Peyer's patch (tissue), 4 donors: ENCODE data around the gene RDH13. TPM values are rescaled to one million over a fixed set of nuclear protein-coding genes. Genes with fewer than 3 reads are reported as not detected.
"Not testable (repeated sequence)": the region's sequence is repeated elsewhere in the genome, so short reads cannot be mapped to it uniquely, and the experiment has no call there.

Experiments used
- DNase-seq, 3 donors: peaks; one replicate each; pipeline ENCODE4 v3.0.0-alpha.2; 2017 to 2019
- H3K27ac ChIP-seq, 4 donors: fragments of 200-600 bp; sonication (generic); one replicate each; pipeline ENCODE4 v1.5.1; 2016 to 2019
- H3K27me3 ChIP-seq, 2 donors: fragments of 200-600 bp; sonication (generic); one replicate each; pipeline ENCODE4 v1.5.1; 2019
- H3K36me3 ChIP-seq, 3 donors: fragments of 200-600 bp; sonication (generic); one replicate each; pipeline ENCODE4 v1.5.1; 2016 to 2019
- H3K4me1 ChIP-seq, 4 donors: fragments of 200-600 bp; sonication (generic); one replicate each; pipeline ENCODE4 v1.5.1; 2016 to 2019
- H3K4me3 ChIP-seq, 4 donors: fragments of 200-600 bp; sonication (generic); 1 replicate in 3 of 4; 2 replicates in 1 of 4; pipeline ENCODE4 v1.5.1; 2016 to 2019; ENCODE audit warnings: mild to moderate bottlenecking in 1 of 4
- H3K9me3 ChIP-seq, 4 donors: fragments of 200-600 bp; sonication (generic); one replicate each; pipeline ENCODE4 v1.5.1; 2016 to 2019; ENCODE audit warnings: mild to moderate bottlenecking in 1 of 4
- POLR2A ChIP-seq, 2 donors: fragments of 450-650 bp; IDR thresholded peaks; one replicate each; pipeline ENCODE4 v1.5.1; 2017; ENCODE audit warnings: antibody characterized with exemption in 2 of 2, mild to moderate bottlenecking in 2 of 2, moderate library complexity in 2 of 2
- total RNA-seq, 4 donors: library from RNA; depleted of rRNA; stranded (reverse); fragments of >200 nt; gene quantifications; one replicate each; pipeline ENCODE4 v1.1.0, GENCODE V29; 2016
- TF ChIP-seq, protein P1 (sequence below), 6 experiments: fragments of 450-650 bp in 4 of 6; fragments of 200-600 bp in 2 of 6; sonication (generic) in 1 of 6; IDR thresholded peaks; one replicate each; pipeline ENCODE4 v1.5.1; 2017 to 2019; ENCODE audit warnings: antibody characterized with exemption in 6 of 6, mild to moderate bottlenecking in 3 of 6, moderate library complexity in 1 of 6

Gene RDH13
- total RNA-seq, 4 donors from 2014 or later: 21.5 to 84.2 (median 49.0) TPM

DNA sequence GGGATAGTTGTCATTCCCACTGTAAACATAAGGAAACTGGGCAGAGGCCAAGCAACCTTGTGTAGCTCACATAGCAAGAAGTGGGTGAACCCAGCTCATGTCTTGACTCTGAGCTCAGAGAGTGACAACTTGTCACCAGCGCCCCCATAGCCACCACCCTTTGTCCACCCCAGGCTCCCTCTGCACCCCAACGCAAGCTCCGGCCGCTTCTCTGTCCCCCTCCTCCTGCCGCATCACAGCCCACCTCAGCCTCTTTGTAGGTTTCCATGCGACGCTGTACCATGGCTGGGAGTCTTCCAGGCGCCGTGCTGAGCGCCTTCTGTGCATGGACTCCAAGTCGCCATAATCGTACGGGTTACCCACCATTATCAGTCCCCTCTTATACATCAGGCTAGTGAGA, 28.2 kb downstream of the RDH13 start:
- no peaks in the 10 kb centered on the region for H3K27me3 ChIP-seq
- no peaks in the 10 kb centered on the region for H3K9me3 ChIP-seq
- H3K4me3 ChIP-seq: no peak overlapping the region
- TF ChIP-seq, protein P1, sequence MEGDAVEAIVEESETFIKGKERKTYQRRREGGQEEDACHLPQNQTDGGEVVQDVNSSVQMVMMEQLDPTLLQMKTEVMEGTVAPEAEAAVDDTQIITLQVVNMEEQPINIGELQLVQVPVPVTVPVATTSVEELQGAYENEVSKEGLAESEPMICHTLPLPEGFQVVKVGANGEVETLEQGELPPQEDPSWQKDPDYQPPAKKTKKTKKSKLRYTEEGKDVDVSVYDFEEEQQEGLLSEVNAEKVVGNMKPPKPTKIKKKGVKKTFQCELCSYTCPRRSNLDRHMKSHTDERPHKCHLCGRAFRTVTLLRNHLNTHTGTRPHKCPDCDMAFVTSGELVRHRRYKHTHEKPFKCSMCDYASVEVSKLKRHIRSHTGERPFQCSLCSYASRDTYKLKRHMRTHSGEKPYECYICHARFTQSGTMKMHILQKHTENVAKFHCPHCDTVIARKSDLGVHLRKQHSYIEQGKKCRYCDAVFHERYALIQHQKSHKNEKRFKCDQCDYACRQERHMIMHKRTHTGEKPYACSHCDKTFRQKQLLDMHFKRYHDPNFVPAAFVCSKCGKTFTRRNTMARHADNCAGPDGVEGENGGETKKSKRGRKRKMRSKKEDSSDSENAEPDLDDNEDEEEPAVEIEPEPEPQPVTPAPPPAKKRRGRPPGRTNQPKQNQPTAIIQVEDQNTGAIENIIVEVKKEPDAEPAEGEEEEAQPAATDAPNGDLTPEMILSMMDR (IDR thresholded peaks at IDR 0.05): no peak
- no peak for TF ChIP-seq POLR2A (IDR thresholded peaks at IDR 0.05)
- no peaks in the 10 kb centered on the region for H3K4me1 ChIP-seq
- no peaks in the 10 kb centered on the region for H3K36me3 ChIP-seq
- no peak for DNase-seq
- no peak overlapping the region for H3K27ac ChIP-seq

DNA sequence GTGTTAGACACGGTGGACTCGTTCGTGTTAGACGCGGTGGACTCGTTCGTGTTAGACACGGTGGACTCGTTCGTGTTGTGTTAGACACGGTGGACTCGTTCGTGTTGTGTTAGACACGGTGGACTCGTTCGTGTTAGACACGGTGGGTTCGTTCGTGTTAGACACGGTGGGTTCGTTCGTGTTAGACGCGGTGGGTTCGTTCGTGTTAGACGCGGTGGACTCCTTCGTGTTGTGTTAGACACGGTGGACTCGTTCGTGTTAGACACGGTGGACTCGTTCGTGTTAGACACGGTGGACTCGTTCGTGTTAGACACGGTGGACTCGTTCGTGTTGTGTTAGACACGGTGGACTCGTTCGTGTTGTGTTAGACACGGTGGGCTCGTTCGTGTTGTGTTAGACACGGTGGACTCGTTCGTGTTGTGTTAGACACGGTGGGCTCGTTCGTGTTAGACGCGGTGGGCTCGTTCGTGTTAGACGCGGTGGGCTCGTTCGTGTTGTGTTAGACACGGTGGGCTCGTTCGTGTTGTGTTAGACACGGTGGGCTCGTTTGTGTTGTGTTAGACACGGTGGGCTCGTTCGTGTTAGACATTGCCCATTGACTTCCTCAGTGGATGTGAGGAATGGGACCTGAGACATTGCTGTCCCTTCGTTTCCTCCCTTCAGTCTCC, 29.8 kb downstream of the RDH13 start:
- not testable (repeated sequence) for H3K9me3 ChIP-seq, H3K4me3 ChIP-seq, H3K27me3 ChIP-seq

DNA sequence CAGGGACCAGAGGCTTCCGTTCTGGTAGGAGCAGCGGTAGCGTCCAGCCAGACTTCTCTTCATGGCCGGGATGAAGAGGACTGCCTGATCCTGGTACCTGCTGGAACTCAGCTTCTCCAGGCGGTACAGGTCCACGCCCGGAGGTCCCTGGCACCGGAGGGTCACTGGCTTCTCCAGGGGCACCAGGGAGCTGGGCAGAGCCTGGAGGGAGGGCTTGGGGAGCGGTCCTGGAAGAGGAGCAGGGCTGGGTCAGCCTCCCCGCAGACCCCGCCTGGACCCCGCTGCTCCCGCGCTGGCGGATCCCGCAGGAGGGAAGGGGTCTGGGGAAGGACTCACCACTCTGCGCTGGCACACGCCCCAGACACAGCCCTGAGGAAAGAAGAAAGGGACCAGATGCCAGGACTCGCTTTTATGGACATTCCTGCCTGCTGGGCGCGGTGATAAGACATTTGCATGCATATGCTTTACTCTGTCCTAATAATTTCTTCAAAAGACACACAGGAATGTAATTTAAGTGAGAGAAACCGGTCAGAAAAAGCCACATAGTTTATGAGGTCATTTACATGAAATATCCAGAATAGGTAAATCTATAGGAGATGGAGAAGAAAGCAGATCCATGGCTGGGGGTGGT, 30.7 kb downstream of the RDH13 start:
- Histone ChIP-seq H3K27me3 (no peaks in the 10 kb centered on the region), H3K4me1 (no peaks in the 10 kb centered on the region), H3K27ac (no peak overlapping the region), H3K9me3 (no peaks in the 10 kb centered on the region), H3K36me3 (no peaks in the 10 kb centered on the region), H3K4me3 (no peak overlapping the region)
- no peak for TF ChIP-seq POLR2A (IDR thresholded peaks at IDR 0.05)
- TF ChIP-seq, protein P1 (IDR thresholded peaks at IDR 0.05): no peak
- no peak for DNase-seq

More for the DNA sequence above, 29.8 kb downstream of the RDH13 start:
- H3K4me1 ChIP-seq, H3K27ac ChIP-seq, DNase-seq, H3K36me3 ChIP-seq: not testable (repeated sequence)

DNA sequence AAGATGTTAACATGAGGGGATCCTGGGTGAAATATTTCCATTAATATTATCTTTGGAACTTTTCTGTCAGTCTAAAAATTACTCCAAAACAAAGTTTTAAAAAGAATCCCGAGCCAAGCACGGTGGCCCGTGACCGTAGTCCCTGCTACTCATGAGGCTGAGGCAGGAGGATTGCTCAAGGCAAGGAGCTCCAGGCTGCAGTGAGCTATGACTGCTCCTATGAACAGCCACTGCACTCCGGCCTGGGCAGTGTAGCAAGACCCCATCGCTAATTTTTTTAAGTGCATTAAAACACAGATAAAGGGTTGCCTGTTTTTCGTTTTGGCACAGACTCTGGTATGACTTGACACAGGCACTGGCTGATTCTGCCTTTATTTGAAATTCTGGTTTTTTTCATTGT, 31.8 kb downstream of the RDH13 start:
- no peaks in the 10 kb centered on the region for H3K27me3 ChIP-seq
- no peak overlapping the region for H3K27ac ChIP-seq
- no peaks in the 10 kb centered on the region for H3K9me3 ChIP-seq
- H3K36me3 ChIP-seq: no peaks in the 10 kb centered on the region
- H3K4me1 ChIP-seq: no peaks in the 10 kb centered on the region
- H3K4me3 ChIP-seq: no peak overlapping the region
- TF ChIP-seq, protein P1 (IDR thresholded peaks at IDR 0.05): no peak
- TF ChIP-seq POLR2A (IDR thresholded peaks at IDR 0.05): no peak
- DNase-seq: no peak

DNA sequence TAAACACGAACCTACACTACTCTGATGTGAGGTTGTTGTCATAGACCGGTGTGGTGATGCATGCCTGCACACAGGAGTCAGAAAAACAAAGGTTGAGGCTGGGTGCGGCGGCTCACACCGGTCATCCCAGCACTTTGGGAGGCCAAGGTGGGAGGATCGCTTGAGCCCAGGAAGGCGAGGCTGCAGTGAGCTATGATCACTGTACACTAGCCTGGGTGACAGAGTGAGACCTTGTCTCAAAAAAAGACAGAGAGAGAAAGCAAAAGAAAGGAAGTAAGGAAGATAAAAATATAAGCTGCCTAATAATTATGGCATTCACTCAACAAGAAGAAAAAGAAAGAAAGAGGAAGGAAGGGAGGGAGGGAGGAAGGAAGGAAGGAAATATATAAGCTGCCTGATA, 34.2 kb downstream of the RDH13 start:
- no peak overlapping the region for H3K27ac ChIP-seq
- no peaks in the 10 kb centered on the region for H3K4me1 ChIP-seq
- no peaks in the 10 kb centered on the region for H3K36me3 ChIP-seq
- TF ChIP-seq, protein P1 (IDR thresholded peaks at IDR 0.05): no peak
- no peak for TF ChIP-seq POLR2A (IDR thresholded peaks at IDR 0.05)
- no peaks in the 10 kb centered on the region for H3K9me3 ChIP-seq
- DNase-seq: no peak
- H3K27me3 ChIP-seq: no peaks in the 10 kb centered on the region
- no peak overlapping the region for H3K4me3 ChIP-seq

DNA sequence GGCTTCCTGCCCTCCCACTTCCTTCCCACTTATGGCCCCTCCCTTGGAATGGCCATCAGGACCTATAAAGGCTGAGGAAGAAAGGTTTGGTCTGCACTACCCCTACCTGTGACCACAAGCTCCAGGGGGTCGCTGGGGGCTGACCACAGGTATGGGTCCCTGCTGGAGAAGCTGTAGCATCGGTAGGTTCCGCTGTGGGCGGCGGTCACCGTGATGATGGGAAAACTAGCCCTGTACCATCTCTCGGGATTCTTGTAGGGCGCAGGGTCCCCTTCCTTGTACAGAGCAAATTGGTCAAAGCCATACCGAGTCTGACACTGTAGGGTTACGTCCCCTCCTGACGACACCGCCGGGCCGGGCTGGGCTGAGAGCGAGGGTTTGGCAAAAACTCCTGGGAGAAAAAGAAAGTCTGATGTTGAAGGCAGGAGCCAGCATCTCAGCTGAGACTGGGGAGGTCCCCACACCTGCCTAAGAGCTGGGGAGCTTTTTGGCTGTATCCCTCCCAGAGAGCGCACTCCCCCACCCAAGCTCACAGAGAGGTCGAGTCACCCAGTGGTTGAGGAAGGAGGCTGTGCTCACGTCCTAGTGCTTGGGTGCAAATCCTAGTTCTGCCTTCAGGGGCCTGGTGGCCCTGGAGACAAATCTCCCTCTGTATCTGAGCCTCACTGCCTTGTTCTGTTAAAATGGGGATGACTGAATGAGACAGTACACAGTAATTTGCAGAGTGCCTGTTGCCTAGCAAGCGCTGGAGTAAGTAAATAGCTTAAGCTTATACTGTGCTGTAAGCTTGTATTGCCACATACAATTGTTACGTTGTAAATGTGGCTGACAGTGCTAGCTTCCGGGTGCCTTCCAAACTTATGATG, 35.2 kb downstream of the RDH13 start:
- Histone ChIP-seq H3K4me3 (no peak overlapping the region), H3K27me3 (no peaks in the 10 kb centered on the region), H3K27ac (no peak overlapping the region), H3K9me3 (no peaks in the 10 kb centered on the region), H3K36me3 (no peaks in the 10 kb centered on the region), H3K4me1 (no peaks in the 10 kb centered on the region)
- no peak for DNase-seq
- no peak for TF ChIP-seq POLR2A (IDR thresholded peaks at IDR 0.05)
- TF ChIP-seq, protein P1 (IDR thresholded peaks at IDR 0.05): no peak

DNA sequence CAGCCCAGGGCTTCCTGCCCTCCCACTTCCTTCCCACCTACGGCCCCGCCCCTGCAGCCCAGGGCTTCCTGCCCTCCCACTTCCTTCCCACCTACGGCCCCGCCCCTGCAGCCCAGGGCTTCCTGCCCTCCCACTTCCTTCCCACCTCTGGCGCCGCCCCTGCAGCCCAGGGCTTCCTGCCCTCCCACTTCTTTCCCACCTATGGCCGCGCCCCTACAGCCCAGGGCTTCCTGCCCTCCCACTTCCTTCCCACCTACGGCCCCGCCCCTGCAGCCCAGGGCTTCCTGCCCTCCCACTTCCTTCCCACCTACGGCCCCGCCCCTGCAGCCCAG, 35.8 kb downstream of the RDH13 start:
- H3K4me3 ChIP-seq, H3K36me3 ChIP-seq, H3K27ac ChIP-seq, H3K4me1 ChIP-seq, H3K9me3 ChIP-seq, DNase-seq, H3K27me3 ChIP-seq: not testable (repeated sequence)
